Stimulated activated CD4-positive, alpha-beta T cell treated with anti-CD3 and anti-CD28 coated beads, Interleukin-4, amount 100 ng/mL, for 24 hours (primary cell): ENCODE results near the gene HNF1A.

Experiments
- DNase-seq: peaks from one replicate; pipeline ENCODE4 v3.0.0-alpha.2; 2020

HNF1A gene

GRCh38 chr12:120959111-120959878 is 19.0 kb upstream of the HNF1A start:
- no peak for DNase-seq

DNA sequence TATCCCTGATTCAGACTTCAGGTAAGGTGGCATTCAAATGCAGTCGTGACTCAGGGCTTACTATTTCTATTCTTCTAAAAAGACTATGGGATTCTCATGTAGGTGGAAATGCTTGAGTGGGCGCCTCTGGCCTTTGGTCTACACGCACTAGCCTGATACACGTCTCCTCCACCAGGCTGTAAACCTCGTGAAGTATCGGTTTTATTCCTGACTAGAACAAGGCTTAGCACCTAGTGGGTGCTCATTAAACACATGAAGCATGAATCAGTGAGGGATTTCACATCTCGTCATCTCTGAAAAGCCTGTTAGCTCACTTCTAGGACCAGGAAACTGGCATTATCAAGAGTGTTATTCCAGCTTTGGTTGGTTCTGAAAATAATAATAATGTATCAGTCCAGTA is 17.7 kb upstream of the HNF1A start:
- peak; percentile 17 for DNase-seq

GRCh38 chr12:120961604-120962531 is 16.5 kb upstream of the HNF1A start:
- DNase-seq: no peak

- no peak for DNase-seq
Measured at GRCh38 chr12:120962532-120963020, 15.8 kb upstream of the HNF1A start.

DNA sequence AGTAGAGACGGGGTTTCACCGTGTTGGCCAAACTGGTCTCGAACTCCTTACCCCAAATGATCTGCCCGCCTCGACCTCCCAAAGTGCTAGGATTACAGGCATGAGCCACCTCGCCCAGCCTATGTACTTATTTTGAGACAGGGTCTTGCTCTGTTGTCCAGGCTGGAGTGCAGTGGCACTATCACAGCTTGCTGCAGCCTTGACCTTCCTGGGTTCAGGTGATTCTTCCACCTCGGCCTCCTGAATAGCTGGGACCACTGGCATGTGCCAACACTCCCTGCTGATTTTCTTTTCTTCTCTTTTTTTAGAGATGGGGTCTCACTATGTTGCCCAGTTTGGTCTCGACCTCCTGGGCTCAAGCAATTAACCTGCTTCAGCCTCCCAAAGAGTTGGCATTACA is 14.0 kb upstream of the HNF1A start:
- DNase-seq: no peak

- DNase-seq: no peak
Measured at GRCh38 chr12:120965534-120966091, 12.7 kb upstream of the HNF1A start.

GRCh38 chr12:120970310-120970709 is 8.0 kb upstream of the HNF1A start:
- DNase-seq: no peak

- peak; percentile 31 for DNase-seq
Measured at GRCh38 chr12:120971299-120972180, 6.8 kb upstream of the HNF1A start.

DNA sequence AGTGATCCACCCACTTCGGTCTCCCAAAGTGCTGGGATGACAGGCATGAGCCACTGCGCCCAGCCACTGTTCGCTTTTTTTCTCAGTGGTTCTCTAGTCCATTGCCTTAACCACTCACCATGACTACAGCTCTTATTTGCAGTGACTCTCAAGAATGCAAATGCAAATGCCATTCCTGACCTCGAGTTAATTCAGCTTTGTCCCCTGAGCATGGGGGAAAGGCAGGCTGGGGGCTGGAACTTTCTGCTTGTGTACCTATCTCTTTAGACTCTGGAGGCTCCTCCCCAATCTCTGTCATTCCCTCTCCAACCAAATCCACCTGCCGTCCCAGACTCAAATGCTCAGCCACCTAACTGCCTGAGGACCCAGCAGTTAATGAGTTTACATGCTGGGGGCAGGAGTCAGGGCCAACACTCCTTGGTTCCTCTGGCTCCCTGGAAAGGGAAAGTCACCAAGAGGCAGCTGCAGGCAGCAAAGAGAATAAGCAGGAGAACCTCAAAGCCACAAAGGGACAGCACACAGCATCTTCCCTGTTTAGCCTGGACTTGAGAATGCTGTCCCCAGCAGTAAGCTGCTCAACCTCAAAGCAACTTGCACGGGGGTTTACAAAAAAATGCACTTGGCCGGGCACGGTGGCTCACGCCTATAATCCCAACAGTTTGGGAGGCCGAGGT is 5.3 kb upstream of the HNF1A start:
- DNase-seq: no peak

- no peak for DNase-seq
Measured at GRCh38 chr12:120977531-120978295, 630 bp upstream of the HNF1A start.

DNA sequence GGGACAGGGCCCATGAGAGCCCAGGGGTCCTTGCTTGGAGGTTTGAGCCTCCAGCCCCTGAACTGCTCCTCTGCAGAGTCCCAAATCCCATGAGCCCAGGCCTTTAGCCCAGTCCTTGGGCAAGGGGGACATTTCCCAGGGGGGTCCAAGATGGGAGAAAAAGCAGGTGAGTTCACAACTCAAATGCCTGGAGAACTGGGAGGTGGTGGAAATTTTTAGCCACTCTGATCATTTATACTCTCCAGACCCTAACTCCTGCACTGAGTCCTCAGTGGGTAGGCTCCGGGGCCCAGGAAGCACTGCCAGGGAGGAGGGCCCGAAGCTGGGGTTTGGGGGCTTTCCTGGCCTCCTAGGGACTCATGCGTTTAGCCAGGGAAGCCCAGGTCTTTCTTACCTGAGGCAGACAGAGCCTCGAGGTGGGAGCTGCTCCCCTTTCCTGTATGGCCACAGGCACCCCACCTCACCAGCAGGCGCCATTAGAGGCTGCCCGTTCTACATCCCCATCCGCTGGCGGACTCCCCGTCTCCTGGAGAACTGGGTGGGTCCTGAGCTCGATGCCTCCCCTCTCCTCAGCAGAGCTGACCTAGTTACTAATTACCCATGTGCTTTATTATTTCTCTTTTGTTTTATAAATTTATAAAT is 998 bp downstream of the HNF1A start:
- DNase-seq: no peak

- DNase-seq: no peak
Measured at GRCh38 chr12:120979862-120980696, 1.7 kb downstream of the HNF1A start.

DNA sequence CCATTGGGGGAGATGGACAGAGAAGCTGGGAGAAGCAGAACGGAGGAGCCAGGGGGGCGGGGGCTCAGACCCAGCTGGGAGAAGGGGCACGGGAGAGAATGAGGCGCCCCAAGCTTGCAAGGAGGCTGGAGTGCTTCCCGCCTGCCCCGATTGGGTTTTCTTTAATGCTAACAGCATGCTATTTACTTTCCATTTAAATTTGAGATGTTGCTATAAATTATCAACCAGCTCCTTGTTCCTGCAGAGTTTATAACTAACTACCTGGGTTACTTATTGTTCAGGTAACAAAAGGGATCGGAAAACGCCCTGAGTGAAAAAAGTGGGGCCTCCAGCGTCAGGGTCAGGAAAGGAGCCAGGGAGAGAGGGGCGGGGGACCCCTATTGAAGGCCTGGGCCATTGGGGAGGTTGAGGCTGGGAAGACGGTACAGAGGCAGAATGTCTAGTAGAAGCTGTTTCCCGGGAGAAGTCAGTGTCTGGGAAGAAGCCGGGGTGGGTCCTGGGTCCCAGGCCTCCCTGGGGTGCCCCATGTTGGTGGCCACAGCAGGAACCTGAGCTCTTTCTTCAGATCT is 2.5 kb downstream of the HNF1A start:
- no peak for DNase-seq

GRCh38 chr12:120981407-120981941 is 3.1 kb downstream of the HNF1A start:
- no peak for DNase-seq

DNA sequence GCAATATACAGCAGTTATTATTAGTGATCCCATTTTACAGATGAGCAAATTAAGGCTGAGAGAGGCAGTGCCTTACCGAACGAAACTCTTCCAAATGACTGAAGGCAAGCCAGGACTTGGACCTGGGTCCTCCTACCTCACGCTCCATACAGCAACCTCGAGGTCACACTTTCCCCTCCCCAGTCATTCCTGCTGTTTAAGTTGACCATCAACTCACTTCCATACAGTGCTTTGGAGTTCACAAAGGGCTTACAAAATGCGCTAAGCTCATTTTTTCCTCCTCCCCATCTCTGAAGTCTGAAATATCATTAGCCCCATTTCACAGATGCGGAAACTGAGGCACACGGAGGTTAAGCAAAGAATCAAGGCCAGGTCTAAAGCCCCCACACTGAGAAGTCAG is 4.3 kb downstream of the HNF1A start:
- no peak for DNase-seq

- DNase-seq: no peak
Measured at GRCh38 chr12:120983759-120984158, 5.4 kb downstream of the HNF1A start.

GRCh38 chr12:120984351-120984898 is 6.1 kb downstream of the HNF1A start:
- DNase-seq: no peak

- DNase-seq: no peak
Measured at GRCh38 chr12:120988234-120988633, 9.9 kb downstream of the HNF1A start.

GRCh38 chr12:120988658-120989057 is 10.3 kb downstream of the HNF1A start:
- DNase-seq: no peak
